ENCODE measurements around the gene GPSM3. TPM values are rescaled to one million over a fixed set of nuclear protein-coding genes. Genes with fewer than 3 reads are reported as not detected.

The GPSM3 gene
- total RNA-seq, 1 experiment from 2014 or later, result 11.8 TPM

- no peak overlapping the region for H3K23ac ChIP-seq (ENCODE audit: insufficient read length, low read depth, low read length)
- Mint-ChIP-seq H3K9me3 (no peaks in the 10 kb centered on the region; a peak in 1 of 5 replicates), H3K4me1 (peaks cover 46 to 58% of the 10 kb centered on the region in 2 experiments), H3K36me3 (ENCODE audit: insufficient read depth in 1 of 3, low read depth in 3 of 3) (peaks cover 12 to 36% (median 34%) of the 10 kb centered on the region in 3 experiments; a peak in 6 of 7 replicates), H3K4me3 (peak overlapping the region; percentile 76 to 90), H3K27me3 (ENCODE audit: low read depth) (no peaks in the 10 kb centered on the region), H3K27ac (peak overlapping the region; percentile 94 to 98 (median 97))
- no peak overlapping the region for H4K91ac ChIP-seq (ENCODE audit: insufficient read length, low read depth, low read length)
- no peak overlapping the region for H4K5ac ChIP-seq (ENCODE audit: insufficient read length, low read depth, low read length)
- WGBS (ENCODE audit: extremely low coverage, insufficient read length, low lambda C conversion rate), result no CpG with 5 or more reads among the region's 10 CpGs
- no peak overlapping the region for H2BK120ac ChIP-seq (ENCODE audit: low read depth, low read length, poor library complexity, severe bottlenecking)
- no peak for TF ChIP-seq CTCF (conservative IDR thresholded peaks at IDR 0.05)
- H3K9me3 ChIP-seq (ENCODE audit: control insufficient read depth, low read depth, low read length), result no peaks in the 10 kb centered on the region
- H3K4me1 ChIP-seq (ENCODE audit: insufficient read depth, low read length), result peaks cover 7% of the 10 kb centered on the region
- no peak overlapping the region for H3K18ac ChIP-seq (ENCODE audit: insufficient read length, low read depth, low read length)
- H2BK5ac ChIP-seq (ENCODE audit: insufficient read length, low read length), result no peak overlapping the region
- peak overlapping the region; percentile 72 for H3K4me2 ChIP-seq (ENCODE audit: insufficient read depth, insufficient read length, low read length)
- no peak overlapping the region; the same call in 1 of the 2 replicates for H3K14ac ChIP-seq (ENCODE audit: insufficient read depth, low read length)
- H2AK5ac ChIP-seq (ENCODE audit: insufficient read length, low read length), result no peak overlapping the region
- no peak overlapping the region for H3K4ac ChIP-seq (ENCODE audit: low read depth, low read length)
- H3K27ac ChIP-seq (ENCODE audit: insufficient read length, low read depth, low read length), result no peak overlapping the region
- H3T11ph ChIP-seq (ENCODE audit: low read length), result no peak overlapping the region
- H3K56ac ChIP-seq (ENCODE audit: insufficient read length, low read depth, low read length), result no peak overlapping the region
- H2BK20ac ChIP-seq (ENCODE audit: low read depth, low read length, poor library complexity, severe bottlenecking), result no peak overlapping the region
- no peaks in the 10 kb centered on the region for H4K20me1 ChIP-seq (ENCODE audit: control insufficient read depth, insufficient read depth, insufficient read length)
- H3K9ac ChIP-seq (ENCODE audit: extremely low read depth, insufficient read length, low read length), result peak overlapping the region; percentile 56
- peak; percentile 24 for DNase-seq
- H3K23me2 ChIP-seq (ENCODE audit: insufficient read length, low read depth, low read length, poor library complexity, severe bottlenecking), result peaks cover 7% of the 10 kb centered on the region
- H3K27me3 ChIP-seq (ENCODE audit: insufficient read depth, low read length), result no peaks in the 10 kb centered on the region
- no peak overlapping the region for H2AFZ ChIP-seq (ENCODE audit: low read length)
- no peak overlapping the region for H2BK12ac ChIP-seq (ENCODE audit: insufficient read length, low read depth, low read length)
- no peak overlapping the region for H2BK15ac ChIP-seq (ENCODE audit: low read depth, low read length)
- no peaks in the 10 kb centered on the region for H3K79me2 ChIP-seq (ENCODE audit: insufficient read depth, low read length)
- no peaks in the 10 kb centered on the region for H3K79me1 ChIP-seq (ENCODE audit: insufficient read depth, low read depth, low read length, poor library complexity, severe bottlenecking)
- H4K8ac ChIP-seq (replicated peaks; ENCODE audit: insufficient read length, low read depth, low read length), result no peak overlapping the region
Measured at GRCh38 chr6:32189069-32189741, 3.2 kb downstream of the GPSM3 start.

Measured in H9 (cell line).